ENCODE measurements around the gene ARHGEF10L. TPM values are rescaled to one million over a fixed set of nuclear protein-coding genes. Genes with fewer than 3 reads are reported as not detected.

The ARHGEF10L gene
- total RNA-seq, 1 donor from 2014 or later: 75.6 TPM

DNA sequence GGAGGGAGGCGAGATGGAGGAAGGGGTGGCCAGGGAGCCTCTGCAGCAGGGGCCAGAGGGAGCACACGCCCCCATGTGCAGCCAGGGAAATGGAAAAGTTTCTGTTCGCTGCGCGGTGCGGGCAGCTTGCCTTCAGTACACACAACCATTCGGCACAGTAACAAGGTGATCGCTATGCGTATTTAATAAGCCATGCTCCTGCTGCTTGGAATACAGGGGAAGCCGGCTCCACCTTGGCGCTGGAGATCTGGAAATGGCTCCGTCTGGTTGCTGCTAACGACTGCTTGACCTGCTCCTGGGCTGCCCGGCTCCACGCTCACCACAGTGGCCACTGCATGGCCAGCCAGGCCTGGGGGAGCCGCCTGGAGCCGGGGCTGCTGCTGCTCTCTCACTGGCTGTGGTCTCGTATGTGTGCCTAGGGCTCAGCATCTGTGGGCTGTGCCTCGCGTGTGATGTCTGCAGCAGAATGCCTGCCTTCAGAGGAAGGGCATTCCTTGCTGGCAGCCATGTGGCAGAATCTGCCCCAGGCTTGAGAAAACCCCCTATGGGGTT, 129.2 kb downstream of the ARHGEF10L start:
- intact Hi-C loops (cut with DNase I): no loop called here
- Histone ChIP-seq H3K4me1 (no peaks in the 10 kb centered on the region), H3K27me3 (no peaks in the 10 kb centered on the region), H3K27ac (no peak overlapping the region), H3K4me3 (no peak overlapping the region), H3K36me3 (peaks cover 0 to 22% of the 10 kb centered on the region in 2 donors), H3K9me3 (no peaks in the 10 kb centered on the region)
- TF ChIP-seq POLR2A (IDR thresholded peaks at IDR 0.05) (no peak), POLR2AphosphoS5 (IDR thresholded peaks at IDR 0.05; ENCODE audit: insufficient read depth in 1 of 2, low read depth in 1 of 2) (no peak)
- TF ChIP-seq, protein P1, sequence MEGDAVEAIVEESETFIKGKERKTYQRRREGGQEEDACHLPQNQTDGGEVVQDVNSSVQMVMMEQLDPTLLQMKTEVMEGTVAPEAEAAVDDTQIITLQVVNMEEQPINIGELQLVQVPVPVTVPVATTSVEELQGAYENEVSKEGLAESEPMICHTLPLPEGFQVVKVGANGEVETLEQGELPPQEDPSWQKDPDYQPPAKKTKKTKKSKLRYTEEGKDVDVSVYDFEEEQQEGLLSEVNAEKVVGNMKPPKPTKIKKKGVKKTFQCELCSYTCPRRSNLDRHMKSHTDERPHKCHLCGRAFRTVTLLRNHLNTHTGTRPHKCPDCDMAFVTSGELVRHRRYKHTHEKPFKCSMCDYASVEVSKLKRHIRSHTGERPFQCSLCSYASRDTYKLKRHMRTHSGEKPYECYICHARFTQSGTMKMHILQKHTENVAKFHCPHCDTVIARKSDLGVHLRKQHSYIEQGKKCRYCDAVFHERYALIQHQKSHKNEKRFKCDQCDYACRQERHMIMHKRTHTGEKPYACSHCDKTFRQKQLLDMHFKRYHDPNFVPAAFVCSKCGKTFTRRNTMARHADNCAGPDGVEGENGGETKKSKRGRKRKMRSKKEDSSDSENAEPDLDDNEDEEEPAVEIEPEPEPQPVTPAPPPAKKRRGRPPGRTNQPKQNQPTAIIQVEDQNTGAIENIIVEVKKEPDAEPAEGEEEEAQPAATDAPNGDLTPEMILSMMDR (IDR thresholded peaks at IDR 0.05): no peak
- no peak for DNase-seq (ENCODE audit: extremely low spot score in 2 of 2)

DNA sequence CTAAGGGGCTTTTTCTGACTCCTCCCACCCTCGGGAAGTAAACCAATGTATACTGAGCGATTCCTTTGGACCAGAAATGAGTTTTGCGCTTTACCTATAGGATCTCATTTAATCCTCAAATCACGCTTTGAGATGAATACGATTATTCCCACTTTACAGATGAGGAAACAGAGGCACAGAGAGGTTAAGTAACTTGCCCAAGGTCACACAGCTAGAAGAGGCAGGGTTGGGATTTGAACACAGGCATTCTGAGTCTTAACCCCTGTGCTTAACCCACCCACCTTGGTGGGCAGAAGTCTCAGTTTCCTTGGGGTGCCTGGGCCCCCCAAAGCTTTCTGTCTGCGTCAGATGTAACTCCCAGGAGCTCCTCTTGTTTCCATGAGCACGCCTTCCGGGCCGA, 129.8 kb downstream of the ARHGEF10L start:
- DNase-seq (ENCODE audit: extremely low spot score in 2 of 2): no peak
- H3K27me3 ChIP-seq: no peaks in the 10 kb centered on the region
- TF ChIP-seq POLR2AphosphoS5 (IDR thresholded peaks at IDR 0.05; ENCODE audit: insufficient read depth in 1 of 2, low read depth in 1 of 2) (no peak), POLR2A (IDR thresholded peaks at IDR 0.05) (no peak)
- TF ChIP-seq, protein P1 (IDR thresholded peaks at IDR 0.05): no peak
- H3K9me3 ChIP-seq: no peaks in the 10 kb centered on the region
- peaks cover 0 to 19% of the 10 kb centered on the region in 2 donors for H3K36me3 ChIP-seq
- intact Hi-C loops (cut with DNase I): no loop called here
- no peak overlapping the region for H3K4me3 ChIP-seq
- no peak overlapping the region for H3K27ac ChIP-seq
- H3K4me1 ChIP-seq: no peaks in the 10 kb centered on the region

DNA sequence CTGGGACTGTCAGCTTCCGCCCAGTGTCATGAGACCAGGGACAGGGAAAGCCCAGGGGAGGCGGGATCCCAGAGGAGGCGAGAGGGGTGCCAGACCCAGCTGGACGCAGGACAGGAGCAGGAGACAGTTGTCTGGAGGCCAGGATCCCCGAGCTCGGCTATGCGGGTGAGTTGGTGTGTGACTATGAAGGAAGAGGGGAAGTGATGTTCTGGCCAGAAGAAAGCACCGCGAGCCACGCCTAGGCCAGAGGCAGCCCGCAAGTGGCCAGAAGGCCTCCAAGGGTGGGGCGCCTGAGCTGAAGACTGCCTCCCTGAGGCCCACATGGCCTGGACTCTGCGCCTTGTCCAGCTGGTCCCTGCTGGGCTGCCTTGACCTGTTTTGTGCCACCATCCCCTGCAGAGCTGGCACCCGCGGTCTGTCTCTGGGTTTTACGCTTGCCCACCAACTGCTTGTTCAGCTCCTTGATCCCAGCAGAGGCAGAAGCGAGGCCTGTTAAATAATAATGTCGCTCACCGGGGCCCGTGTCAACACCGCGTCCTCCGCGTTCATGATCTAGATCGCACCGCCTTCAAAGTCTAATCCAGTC, 130.5 kb downstream of the ARHGEF10L start:
- no peak for DNase-seq (ENCODE audit: extremely low spot score in 2 of 2)
- no peak overlapping the region for H3K27ac ChIP-seq
- no peaks in the 10 kb centered on the region for H3K27me3 ChIP-seq
- H3K4me1 ChIP-seq: no peaks in the 10 kb centered on the region
- H3K9me3 ChIP-seq: no peaks in the 10 kb centered on the region
- TF ChIP-seq, protein P1 (IDR thresholded peaks at IDR 0.05): no peak
- TF ChIP-seq POLR2AphosphoS5 (IDR thresholded peaks at IDR 0.05; ENCODE audit: insufficient read depth in 1 of 2, low read depth in 1 of 2): no peak
- no peak for TF ChIP-seq POLR2A (IDR thresholded peaks at IDR 0.05)
- intact Hi-C loops (cut with DNase I): no loop called here
- no peak overlapping the region for H3K4me3 ChIP-seq
- H3K36me3 ChIP-seq: peaks cover 0 to 13% of the 10 kb centered on the region in 2 donors

GRCh38 chr1:17670587-17671313, 131.3 kb downstream of the ARHGEF10L start:
- TF ChIP-seq POLR2AphosphoS5 (IDR thresholded peaks at IDR 0.05; ENCODE audit: insufficient read depth in 1 of 2, low read depth in 1 of 2): no peak
- TF ChIP-seq, protein P1 (IDR thresholded peaks at IDR 0.05): no peak
- no peaks in the 10 kb centered on the region for H3K9me3 ChIP-seq
- no peak for DNase-seq (ENCODE audit: extremely low spot score in 2 of 2)
- intact Hi-C loops (cut with DNase I): no loop called here
- H3K27me3 ChIP-seq: no peaks in the 10 kb centered on the region
- H3K27ac ChIP-seq: no peak overlapping the region
- peaks cover 0 to 6% of the 10 kb centered on the region in 2 donors for H3K36me3 ChIP-seq
- H3K4me3 ChIP-seq: no peak overlapping the region
- peaks cover 3% of the 10 kb centered on the region for H3K4me1 ChIP-seq

- intact Hi-C loops (cut with DNase I): no loop called here
- DNase-seq (ENCODE audit: extremely low spot score in 2 of 2): no peak
- peaks cover 3% of the 10 kb centered on the region for H3K4me1 ChIP-seq
- H3K4me3 ChIP-seq: no peak overlapping the region
- H3K36me3 ChIP-seq: no peaks in the 10 kb centered on the region
- H3K27ac ChIP-seq: no peak overlapping the region
- no peaks in the 10 kb centered on the region for H3K27me3 ChIP-seq
- no peaks in the 10 kb centered on the region for H3K9me3 ChIP-seq
- TF ChIP-seq, protein P1 (IDR thresholded peaks at IDR 0.05): no peak
- TF ChIP-seq POLR2A (IDR thresholded peaks at IDR 0.05) (no peak), POLR2AphosphoS5 (IDR thresholded peaks at IDR 0.05; ENCODE audit: insufficient read depth in 1 of 2, low read depth in 1 of 2) (no peak)
Observed at GRCh38 chr1:17671314-17671705, 131.8 kb downstream of the ARHGEF10L start.

Measured in vagina (tissue), 2 donors.